Measurements from ENCODE around the gene MTMR3.

The MTMR3 gene

DNA sequence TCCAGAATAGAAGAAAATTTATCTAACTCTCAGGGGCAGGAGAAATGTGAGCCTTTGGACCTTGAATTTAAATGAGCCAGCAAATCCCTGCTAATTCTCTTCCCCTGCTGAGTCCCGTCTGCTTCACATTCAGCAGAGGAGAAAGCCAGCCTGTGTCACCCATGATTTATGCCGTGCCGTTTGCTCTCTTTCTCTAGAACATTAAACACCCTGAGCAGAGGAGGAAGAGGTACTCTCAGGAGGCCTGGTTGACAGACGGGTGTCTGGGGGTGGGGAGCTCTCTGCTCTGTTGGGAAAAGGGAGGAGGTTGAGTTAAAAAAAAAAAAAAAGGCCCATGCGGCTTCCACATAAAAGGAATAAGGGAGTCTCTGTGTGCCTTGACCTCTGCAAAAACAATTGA lies 11.3 kb upstream of the MTMR3 start:
- DNase-seq, result no peak

GRCh38 chr22:29872144-29872893 lies 10.7 kb upstream of the MTMR3 start:
- no peak for DNase-seq

DNA sequence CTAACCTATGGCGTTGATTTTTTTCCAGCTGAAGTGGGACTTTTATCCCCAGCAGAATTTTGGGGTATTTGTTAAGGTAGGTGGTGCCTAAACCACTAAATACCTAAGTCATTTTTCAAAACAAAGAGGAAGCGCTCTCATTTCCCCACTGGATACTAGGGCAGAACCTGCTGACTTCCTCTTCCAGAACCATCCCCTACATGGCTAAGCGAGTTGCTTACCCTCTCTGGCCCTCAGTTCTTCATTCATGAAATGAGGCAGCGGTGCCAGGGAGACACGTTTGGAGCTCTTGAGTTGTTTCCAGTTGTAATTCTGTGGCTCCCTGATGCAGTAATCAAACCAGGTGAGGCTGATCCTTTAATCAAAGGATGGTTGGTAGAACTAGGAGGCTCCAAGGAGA lies 10.0 kb upstream of the MTMR3 start:
- DNase-seq, result no peak

GRCh38 chr22:29873943-29874342 lies 9.0 kb upstream of the MTMR3 start:
- no peak for DNase-seq

DNA sequence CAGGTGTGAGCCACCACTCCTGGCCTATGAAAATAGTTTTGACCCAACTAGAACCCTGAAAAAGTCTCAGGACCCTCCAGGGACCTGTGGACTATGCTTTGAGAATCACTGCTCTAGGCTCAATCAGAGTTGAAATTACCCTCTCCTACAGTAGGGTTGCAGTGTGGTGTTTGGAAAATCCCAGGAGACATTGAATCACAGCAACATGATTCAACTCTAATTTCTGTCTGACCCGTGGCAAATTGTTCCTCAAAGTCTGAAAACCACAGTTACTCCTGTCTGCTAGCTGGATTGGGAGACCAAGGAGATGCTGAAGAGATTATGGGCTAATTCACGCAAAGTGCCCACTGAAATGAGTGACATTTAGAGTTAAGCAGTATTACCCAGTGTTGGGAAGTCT lies 5.4 kb upstream of the MTMR3 start:
- DNase-seq, result no peak

GRCh38 chr22:29879753-29880152 lies 3.2 kb upstream of the MTMR3 start:
- DNase-seq, result no peak

GRCh38 chr22:29882716-29883044 lies 294 bp upstream of the MTMR3 start:
- no peak for DNase-seq

DNA sequence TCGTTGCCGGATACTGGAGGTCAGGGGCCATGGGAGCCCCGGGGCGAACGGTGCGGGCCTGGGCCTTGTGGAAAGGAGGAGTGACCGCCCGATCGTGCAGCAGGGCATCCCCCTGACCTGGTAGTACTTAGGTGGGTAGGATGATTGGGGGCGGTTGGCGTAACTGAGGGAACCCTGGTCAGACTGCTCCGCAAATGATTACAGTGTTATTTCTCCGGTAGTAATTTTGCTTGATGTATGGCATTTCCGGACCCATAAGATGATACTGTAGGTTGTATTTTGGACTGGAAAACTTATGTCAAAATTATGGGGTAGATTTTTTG lies 762 bp downstream of the MTMR3 start:
- no peak for DNase-seq

GRCh38 chr22:29885610-29886009 lies 2.6 kb downstream of the MTMR3 start:
- no peak for DNase-seq

GRCh38 chr22:29886596-29886995 lies 3.6 kb downstream of the MTMR3 start:
- DNase-seq, result no peak

GRCh38 chr22:29887358-29887757 lies 4.4 kb downstream of the MTMR3 start:
- no peak for DNase-seq

DNA sequence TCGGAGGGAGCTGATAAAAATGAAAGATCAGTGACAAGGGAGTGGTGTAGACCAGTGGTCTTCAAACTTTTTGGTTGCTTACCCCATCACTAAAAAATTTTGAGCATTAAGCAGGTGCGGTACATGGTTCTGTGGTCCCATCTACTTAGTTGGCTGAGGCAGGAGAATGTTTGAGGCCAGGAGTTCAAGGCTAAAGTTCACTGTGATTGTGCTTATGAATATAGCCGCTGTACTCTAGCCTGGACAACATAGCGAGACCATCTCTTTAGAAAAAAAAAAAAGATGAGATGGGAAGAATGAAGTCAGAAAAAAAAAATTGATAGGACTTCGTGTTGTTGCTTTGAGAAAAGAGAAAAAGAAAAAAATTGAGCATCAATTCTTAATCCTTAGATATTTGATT lies 7.8 kb downstream of the MTMR3 start:
- DNase-seq, result no peak

- no peak for DNase-seq
These were observed 9.6 kb downstream of the MTMR3 start for GRCh38 chr22:29892315-29893156.

- no peak for DNase-seq
These were observed 18.4 kb downstream of the MTMR3 start for GRCh38 chr22:29901354-29901753.

GRCh38 chr22:29903371-29903770 lies 20.4 kb downstream of the MTMR3 start:
- no peak for DNase-seq

- no peak for DNase-seq
These were observed 21.0 kb downstream of the MTMR3 start for GRCh38 chr22:29904020-29904419.

DNA sequence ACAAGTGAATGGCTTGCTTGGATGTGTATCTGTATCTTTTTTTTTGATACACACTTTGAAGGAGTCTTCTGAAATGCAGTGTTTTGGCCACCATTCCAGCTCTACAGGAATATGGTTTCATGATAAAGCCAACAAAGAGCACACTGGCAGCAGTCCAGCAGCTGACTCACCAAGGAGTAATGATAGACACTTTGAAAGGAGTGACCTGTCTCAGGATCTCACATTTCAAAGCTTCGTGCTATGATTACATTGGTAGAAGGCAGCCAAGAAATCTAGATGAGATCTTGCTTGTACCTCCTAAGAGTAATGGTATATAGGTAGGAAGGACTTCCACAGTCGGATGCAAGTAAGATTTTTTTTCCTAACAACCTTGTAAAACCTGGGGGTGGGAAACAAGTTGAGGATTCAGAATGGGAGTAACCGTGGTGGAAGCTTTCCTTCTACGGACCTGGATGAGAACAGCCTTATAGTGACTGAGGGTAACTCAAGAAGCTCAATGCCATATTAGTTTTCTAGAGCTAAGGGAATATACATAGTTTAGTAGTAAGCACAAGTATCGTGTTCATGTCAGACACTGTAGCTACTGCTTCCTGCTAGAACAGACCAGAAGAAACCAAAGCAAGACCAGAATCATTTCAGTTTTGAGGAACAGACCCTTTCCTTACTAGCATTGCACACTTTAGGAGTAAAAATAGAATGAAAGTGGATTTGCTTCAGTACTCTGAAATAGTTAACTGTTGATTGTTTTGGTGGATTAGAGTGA lies 25.0 kb downstream of the MTMR3 start:
- DNase-seq, result peak in 1 of 2 donors; percentile 35

DNA sequence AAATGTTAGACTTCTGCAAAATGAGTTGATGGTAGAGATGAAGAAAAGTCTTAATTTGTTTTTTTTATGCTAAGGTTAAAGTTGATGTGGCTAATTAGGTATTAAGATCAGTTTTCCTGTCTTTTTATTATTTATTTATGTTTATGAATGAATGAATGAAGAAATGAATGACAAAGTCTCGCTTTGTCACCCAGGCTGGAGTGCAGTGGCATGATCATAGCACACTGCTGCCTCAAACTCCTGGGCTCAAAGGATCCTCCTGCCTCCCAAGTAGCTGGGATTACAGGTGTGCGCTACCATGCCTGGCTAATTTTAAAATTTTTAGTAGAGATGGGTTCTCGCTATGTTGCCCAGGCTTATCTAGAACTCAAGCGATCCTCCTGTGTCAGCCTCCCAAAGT lies 29.2 kb downstream of the MTMR3 start:
- no peak for DNase-seq

- DNase-seq, result no peak
These were observed 29.8 kb downstream of the MTMR3 start for GRCh38 chr22:29912605-29913398.

DNA sequence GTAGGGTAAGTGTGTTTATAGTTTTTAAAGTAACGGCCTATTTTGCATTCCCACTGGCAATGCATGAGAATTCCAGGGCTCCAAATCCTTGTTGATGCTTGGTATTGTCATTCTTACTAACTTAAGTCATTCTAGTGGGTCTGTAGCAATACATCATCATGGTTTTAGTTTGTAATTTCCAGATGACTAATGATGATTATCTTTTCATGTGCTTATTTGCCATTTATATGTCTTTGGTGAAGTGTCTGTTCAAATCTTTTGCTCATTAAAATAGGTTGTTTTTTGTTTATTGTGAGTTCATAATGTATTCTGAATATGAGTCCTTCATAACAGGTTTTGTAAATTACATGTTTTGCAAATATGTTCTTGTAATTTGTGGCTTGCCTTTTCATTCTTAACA lies 31.2 kb downstream of the MTMR3 start:
- no peak for DNase-seq

- DNase-seq, result no peak
These were observed 32.1 kb downstream of the MTMR3 start for GRCh38 chr22:29914991-29915533.

GRCh38 chr22:29916007-29916544 lies 33.1 kb downstream of the MTMR3 start:
- DNase-seq, result no peak

Data from stimulated activated CD4-positive, alpha-beta T cell treated with anti-CD3 and anti-CD28 coated beads, Interleukin-2, amount 100 ng/mL, for 24 hours (primary cell).